Retinal pigment epithelial cell (primary cell): Measurements from ENCODE around the gene SCRN1.
"Not testable (repeated sequence)": the region's sequence is repeated elsewhere in the genome, so short reads cannot be mapped to it uniquely, and the experiment has no call there.

Source experiments
- DNase-seq: peaks from one replicate; pipeline ENCODE4 v3.0.0-alpha.2; 2010; ENCODE audit warnings: low read depth
- H3K4me3 ChIP-seq: 2 replicates; pipeline ENCODE4 v1.5.1; 2011; ENCODE audit warnings: mild to moderate bottlenecking, low read length, control low read depth, moderate library complexity
- CTCF ChIP-seq: conservative IDR thresholded peaks from 2 replicates; pipeline ENCODE4 v1.5.1; 2011; ENCODE audit warnings: low read depth, low read length, control low read depth, inconsistent platforms

The SCRN1 gene

GRCh38 chr7:29893351-29893965 is 96.1 kb downstream of the SCRN1 start:
- no peak overlapping the region for H3K4me3 ChIP-seq
- no peak for TF ChIP-seq CTCF
- DNase-seq = no peak

GRCh38 chr7:29892231-29892630 is 97.4 kb downstream of the SCRN1 start:
- no peak overlapping the region for H3K4me3 ChIP-seq
- DNase-seq = no peak
- TF ChIP-seq CTCF = no peak

- H3K4me3 ChIP-seq = no peak overlapping the region
- no peak for DNase-seq
- no peak for TF ChIP-seq CTCF
These were observed 97.8 kb downstream of the SCRN1 start for GRCh38 chr7:29891766-29892165.

GRCh38 chr7:29890786-29891185 is 98.8 kb downstream of the SCRN1 start:
- DNase-seq, H3K4me3 ChIP-seq: not testable (repeated sequence)

GRCh38 chr7:29890251-29890650 is 99.3 kb downstream of the SCRN1 start:
- no peak for DNase-seq
- no peak for TF ChIP-seq CTCF
- no peak overlapping the region for H3K4me3 ChIP-seq

- no peak overlapping the region for H3K4me3 ChIP-seq
- TF ChIP-seq CTCF = no peak
- no peak for DNase-seq
These were observed 100.3 kb downstream of the SCRN1 start for GRCh38 chr7:29889288-29889687.

- DNase-seq = no peak
- no peak overlapping the region for H3K4me3 ChIP-seq
- TF ChIP-seq CTCF = no peak
These were observed 101.6 kb downstream of the SCRN1 start for GRCh38 chr7:29888006-29888405.

- TF ChIP-seq CTCF = no peak
- no peak for DNase-seq
- no peak overlapping the region for H3K4me3 ChIP-seq
These were observed 102.8 kb downstream of the SCRN1 start for GRCh38 chr7:29886827-29887226.
